HG02885 (cell line): ENCODE measurements around the gene RC3H2.

Experiments used
- ATAC-seq: cut with Tn5 transposase; IDR thresholded peaks from one replicate; pipeline ENCODE4 v1.9.1; 2021; ENCODE audit warnings: mild to moderate bottlenecking; ENCODE audit not compliant: unreplicated experiment, poor library complexity

RC3H2 gene, protein sequence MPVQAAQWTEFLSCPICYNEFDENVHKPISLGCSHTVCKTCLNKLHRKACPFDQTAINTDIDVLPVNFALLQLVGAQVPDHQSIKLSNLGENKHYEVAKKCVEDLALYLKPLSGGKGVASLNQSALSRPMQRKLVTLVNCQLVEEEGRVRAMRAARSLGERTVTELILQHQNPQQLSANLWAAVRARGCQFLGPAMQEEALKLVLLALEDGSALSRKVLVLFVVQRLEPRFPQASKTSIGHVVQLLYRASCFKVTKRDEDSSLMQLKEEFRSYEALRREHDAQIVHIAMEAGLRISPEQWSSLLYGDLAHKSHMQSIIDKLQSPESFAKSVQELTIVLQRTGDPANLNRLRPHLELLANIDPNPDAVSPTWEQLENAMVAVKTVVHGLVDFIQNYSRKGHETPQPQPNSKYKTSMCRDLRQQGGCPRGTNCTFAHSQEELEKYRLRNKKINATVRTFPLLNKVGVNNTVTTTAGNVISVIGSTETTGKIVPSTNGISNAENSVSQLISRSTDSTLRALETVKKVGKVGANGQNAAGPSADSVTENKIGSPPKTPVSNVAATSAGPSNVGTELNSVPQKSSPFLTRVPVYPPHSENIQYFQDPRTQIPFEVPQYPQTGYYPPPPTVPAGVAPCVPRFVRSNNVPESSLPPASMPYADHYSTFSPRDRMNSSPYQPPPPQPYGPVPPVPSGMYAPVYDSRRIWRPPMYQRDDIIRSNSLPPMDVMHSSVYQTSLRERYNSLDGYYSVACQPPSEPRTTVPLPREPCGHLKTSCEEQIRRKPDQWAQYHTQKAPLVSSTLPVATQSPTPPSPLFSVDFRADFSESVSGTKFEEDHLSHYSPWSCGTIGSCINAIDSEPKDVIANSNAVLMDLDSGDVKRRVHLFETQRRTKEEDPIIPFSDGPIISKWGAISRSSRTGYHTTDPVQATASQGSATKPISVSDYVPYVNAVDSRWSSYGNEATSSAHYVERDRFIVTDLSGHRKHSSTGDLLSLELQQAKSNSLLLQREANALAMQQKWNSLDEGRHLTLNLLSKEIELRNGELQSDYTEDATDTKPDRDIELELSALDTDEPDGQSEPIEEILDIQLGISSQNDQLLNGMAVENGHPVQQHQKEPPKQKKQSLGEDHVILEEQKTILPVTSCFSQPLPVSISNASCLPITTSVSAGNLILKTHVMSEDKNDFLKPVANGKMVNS

DNA sequence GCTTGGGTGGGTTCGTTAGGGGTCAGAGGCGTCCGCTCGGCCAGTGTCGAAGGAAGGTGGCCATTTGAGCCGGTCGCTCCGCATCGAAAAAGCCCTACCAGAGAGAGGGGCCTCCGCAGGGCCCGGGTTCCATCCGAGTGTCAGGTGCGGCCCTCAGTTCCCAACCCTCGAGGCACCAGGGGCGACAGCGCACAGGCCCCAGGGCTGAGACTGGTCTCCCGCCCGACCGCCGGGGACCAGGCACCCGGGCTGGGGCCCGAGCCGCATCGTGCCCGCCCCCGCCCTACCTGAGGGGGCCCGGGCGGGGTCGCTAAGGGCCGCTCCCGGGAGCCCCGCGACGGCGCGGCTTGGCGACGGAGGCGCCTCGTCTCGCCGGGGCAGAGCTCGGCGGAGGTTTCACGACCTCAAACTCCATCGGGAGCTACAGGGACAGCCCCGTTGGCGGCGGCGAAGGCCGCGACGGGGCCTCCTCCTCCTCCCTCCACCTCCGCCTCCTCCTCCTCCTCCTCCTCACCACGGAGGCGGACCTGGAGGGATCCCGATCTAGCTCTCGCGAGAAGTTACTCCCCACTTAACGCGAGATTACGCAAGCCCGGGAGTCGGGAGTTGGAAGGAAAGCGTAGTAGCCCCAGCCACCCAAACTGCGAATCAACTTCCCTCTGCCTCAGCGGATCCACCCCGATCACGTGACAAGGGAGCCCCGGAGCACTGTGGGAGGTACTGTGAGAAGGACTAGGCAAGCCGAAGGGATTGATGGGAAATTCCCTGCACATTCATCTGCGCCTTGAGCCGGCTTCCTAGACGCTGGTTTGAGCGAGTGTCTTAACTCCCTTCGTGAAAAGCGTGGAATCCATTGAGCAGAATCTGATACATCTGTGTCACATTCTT is at the start of gene RC3H2:
TSS of gene RC3H2 (minus strand) at position 537 of the 888 bp plus-strand sequence. CDS start 7,850 bp downstream, outside the sequence.
- ATAC-seq: peak; percentile 89

DNA sequence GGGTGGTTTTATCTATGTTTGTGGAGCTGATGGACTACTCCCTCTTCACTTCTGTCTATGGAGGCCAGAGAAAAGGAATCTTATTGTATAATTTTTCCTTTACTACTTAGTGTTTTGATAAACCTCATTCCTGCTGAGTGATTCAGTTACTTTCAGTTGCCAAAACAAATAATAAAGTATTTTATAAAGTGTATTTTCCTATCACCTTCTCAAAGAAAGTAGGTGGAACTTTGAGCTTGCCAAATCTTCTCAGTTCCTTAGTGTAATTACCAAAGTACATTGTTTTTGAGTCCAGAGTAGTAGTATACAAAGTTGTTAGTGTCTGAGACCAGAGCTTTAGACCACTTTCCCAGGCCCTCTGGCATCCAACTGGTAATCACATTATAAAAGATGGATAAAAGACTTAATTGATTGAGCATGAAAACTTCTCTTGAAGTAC is 49.1 kb upstream of the RC3H2 start:
- no peak for ATAC-seq

DNA sequence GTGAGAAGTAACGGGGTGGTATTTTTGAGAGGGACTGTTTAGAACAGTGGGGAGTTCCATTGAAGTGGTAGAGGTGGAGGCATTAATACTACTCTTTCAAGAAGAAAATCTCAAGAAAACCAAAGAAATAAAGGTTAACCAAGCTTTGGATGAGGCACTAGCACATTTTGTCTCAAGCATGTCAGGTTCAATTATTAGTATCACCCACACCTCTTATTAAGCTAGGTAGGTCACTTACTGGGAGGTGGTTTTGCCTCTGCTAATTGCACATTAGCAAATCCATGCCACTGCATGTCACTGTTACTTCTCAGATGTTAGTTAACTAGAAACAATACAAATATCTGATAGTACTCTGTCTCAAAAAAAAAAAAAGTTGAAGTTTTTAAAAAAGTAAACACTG is 45.9 kb upstream of the RC3H2 start:
- no peak for ATAC-seq

DNA sequence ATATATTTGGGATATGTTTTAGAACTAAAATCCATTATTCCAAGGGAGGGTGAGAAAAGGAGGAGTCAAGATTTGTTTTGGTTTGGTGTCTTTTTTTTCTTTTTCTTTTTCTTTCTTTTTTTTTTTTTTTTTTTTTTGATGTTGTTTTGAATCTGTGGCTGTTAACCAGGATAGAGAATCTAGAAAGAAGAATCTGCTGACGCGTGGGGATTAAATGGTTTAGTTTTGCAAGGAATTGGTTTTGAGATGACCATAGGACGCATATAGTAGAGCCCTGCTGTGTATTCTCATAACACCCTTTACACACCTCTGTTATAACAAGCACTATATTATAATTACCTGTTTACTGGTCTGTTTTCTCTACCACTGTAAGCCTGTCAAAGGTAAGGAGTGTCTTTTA is 45.1 kb upstream of the RC3H2 start:
- no peak for ATAC-seq

DNA sequence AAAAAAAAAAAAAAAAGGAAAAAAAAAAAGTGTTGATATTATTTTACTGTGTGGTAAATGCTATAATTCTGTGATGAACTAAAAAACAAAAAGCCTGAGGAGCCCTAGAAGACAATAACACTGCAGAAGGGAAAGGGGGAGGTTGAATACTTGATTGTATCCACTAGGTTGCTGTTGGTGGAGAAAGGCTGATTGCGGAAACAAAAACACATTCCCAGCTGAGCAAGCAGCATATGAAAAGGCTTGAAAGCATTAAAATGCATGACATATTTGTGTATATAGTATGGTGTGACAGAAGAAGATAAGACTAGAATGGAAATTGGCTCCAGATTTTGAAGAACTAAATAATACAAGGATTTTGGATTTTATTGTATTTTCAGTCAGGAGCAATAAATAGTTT is 44.5 kb upstream of the RC3H2 start:
- no peak for ATAC-seq

DNA sequence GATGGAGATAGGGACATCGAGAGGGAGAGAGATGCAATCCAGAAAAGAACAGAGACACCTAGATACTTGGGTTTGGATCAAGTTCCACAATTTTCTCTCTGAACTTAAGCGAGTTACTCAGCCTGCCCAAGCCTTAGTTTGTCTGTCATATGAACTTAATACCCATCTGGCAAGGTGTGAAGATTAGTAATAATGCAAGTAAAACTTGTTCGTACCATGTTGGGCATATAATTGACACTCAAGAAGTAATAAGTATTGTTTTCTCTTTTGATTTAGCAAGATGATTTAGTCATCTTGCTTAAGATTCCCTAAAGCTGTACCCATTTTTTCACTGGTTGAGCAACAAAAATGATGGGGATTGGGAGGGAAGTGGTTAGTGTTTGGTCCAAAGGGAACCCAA is 43.2 kb upstream of the RC3H2 start:
- ATAC-seq: no peak

DNA sequence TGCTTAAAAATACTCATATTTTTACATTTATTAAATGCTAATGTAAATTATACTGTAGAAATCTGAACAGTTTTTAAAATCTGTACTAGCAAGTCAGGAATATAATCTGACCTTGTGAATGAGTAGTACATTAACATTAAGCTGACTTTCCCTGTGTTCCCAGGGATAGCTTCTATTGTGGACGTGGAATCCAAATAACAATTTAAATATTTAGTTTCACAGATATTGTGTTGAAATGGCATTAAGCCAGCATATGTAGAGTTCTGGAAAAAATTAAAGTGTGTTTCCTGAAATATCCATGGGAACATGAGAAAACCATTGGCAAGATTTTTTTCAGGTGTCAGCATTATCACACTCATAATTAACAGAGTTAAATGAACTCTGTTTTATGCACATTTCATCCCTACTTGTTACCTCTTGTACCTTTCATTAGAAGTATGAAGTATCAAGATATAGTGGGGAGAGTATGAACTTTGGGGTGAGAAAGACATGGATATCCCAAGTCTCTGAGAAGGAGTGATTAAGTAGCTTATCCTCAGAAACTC is 41.4 kb upstream of the RC3H2 start:
- ATAC-seq: no peak

DNA sequence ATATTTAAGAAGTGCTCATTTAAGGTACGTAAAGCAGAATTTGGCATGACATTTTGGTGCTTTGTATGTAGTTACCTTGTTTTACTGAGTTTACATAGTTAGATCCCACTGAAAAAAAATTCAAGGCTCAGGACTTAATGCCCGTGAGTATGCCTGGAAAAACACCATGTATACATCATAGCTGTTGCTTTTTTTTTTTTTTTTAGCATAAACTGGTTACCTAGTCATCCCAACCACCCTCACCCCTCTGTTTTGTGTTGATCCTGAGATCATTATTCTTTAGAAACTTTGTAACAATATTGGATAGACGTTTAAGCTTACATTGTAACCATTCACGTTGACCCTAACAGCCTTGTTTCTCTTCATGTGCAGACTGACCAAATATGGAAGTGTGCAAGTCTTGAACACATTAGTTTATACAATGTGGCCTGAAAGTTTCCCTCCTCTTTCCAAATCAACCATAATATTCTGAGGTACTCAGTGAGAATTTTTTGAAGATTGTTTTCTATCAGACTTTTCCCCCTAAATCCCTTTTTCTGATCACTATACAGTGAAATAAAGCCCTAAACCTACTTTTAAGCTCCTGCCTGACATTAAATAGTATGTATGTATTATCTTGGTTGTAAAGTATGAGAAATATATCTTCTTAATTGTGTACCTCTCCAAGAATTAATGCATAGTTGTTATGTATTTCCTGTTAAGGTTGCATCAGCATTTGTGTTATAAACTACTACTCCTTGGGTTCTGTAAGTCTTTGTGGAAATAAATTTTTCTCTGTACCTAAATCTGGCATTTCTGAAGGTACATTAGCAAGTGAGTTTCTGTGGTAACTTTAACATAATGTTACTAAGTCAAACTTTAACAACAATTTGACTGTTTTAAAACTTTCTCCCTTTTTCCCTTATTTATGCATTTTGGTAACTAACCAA is 40.1 kb upstream of the RC3H2 start:
- no peak for ATAC-seq

DNA sequence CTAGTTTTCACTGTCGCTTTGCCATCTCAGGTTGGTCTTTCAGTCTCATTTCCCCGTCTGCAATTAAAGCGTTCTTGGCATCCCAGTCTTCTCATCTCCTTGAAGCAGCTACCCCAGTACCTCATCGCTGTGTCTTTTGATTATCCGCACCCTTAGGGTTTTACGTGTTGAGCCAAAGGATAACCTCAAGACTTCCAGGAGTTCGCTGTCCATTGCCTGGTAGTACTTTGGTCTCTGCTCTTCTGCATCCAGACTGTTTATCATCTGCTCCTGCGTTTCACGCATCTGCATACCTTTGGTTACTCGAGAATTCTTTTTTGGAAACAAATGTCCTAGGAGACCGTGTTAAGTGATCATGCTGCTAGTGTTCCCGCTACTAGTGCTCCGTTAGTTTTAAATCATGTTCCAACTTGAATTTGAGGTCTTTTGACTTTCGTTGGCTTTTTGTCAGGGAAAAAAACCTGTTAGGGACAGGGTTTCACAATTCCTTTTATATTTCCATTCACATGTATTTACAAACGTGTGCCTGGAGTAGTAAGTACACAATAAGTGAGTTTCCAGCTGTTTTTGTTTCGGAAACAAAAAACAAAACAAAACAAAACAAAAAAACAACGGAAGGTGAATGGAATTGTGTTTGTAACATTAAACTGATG is 36.5 kb upstream of the RC3H2 start:
- ATAC-seq: no peak

DNA sequence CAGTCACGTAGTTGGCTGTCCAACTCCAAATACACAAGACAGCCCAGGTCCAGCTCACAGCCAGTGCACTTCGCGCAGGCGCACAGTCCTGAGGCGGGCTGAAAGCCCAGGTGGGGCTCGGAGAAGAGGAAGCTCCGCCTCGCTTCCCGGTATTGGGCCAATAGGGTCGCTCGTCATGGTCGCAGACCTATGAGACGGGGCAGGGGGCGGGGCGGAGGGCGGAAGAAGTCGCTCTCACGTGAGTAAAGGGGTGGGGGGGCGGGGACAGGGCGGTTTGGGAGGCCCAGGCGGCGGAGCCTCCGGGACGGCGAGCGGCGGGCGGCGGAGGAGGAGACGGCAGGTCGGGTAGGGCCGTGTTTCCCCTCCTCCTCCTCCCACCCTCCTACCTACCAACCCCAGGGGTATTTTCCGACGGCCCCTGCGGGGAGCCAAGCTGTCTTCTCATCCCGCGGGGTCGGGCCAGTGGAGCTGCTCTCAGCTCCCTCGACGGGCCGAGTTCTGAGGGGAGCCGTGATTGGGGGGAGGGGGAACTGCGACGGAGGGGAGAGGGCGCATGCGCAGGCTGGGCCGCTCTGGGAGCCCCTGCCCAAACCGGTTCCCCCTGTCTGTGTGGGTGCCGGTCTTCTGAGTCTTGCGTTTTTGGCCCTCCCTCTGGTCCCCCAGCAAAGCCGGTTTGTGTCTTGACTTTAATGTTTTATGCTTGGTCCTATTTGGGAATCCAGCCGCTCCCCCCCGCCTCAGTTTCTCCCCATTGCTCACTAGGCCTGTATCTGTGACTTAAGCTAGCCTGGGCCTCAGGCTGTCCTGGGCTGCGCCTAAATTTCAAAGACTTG is 35.8 kb upstream of the RC3H2 start, which contains the start of gene RABGAP1:
TSS of gene RABGAP1 (plus strand) at position 272 of the 833 bp plus-strand sequence. CDS start 16,040 bp downstream, outside the sequence.
- ATAC-seq: peak; percentile 99

DNA sequence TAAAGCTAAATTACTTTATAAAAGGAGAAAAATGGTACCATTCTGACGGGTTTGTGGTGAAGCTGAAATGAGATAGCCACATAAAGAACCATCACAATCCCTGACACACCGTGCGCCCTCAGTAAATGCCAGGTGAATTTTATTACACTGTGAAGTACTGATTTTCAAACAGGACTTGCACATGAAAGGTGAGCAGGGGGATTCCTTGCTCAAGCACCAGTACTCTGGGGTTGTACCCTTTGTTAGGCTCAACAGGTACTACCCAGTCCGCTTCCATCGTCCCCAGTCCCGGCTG is 35.2 kb upstream of the RC3H2 start:
- ATAC-seq: no peak

DNA sequence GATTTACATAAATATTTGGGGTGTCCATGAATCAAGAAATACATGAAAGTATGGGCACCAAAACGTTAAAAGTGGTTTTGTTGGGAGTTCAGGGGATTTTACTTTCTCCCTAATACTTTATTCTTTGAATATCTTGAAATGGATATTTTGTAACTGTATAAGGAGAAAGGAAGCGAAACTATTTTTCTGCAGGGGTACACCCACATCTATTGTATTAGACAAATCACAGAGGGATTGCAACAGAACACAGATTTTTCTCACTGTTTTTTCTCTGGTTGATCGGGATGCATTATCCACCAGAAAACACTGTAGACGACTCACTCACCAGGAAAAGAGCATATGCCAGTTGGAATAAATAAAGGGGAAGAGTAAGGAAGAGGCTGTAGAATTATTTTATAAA is 34.4 kb upstream of the RC3H2 start:
- no peak for ATAC-seq

DNA sequence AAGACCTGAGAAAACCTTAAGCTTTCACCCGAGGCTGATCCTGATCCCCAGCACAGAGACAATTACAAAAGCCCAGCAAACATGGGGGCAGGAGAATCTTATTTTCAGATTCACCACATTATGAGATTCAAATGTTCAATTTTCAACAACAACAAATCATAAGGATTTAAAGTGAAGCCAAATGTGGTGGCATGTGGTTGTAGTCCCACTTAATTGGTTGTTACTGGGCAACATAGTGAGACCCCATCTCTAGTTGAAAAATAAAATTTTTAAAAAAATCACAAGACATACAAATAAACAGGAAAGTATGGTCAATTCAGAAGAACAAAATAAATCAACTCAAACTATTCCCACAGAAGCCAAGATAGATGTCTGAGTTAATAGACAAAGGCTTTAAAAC is 31.7 kb upstream of the RC3H2 start:
- ATAC-seq: no peak

DNA sequence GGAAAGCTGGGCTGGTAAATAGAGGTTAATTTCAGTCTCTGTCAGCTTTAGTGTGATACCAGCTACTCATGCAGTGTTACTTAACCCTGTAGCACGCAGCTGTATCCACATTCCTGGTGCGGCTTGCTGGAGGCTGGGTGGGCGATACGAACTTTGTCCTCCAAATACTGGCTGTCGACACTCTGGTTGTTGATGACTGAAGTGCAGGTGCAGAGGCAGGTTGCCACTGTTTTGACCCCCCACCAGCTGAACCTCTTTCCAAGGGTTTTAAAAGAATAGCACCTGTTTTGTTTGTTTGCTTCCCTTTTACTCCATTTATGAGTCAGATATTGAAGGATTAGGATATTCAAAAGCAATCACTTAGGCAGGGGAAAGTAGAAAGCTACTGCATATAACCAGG is 31.3 kb upstream of the RC3H2 start:
- no peak for ATAC-seq

DNA sequence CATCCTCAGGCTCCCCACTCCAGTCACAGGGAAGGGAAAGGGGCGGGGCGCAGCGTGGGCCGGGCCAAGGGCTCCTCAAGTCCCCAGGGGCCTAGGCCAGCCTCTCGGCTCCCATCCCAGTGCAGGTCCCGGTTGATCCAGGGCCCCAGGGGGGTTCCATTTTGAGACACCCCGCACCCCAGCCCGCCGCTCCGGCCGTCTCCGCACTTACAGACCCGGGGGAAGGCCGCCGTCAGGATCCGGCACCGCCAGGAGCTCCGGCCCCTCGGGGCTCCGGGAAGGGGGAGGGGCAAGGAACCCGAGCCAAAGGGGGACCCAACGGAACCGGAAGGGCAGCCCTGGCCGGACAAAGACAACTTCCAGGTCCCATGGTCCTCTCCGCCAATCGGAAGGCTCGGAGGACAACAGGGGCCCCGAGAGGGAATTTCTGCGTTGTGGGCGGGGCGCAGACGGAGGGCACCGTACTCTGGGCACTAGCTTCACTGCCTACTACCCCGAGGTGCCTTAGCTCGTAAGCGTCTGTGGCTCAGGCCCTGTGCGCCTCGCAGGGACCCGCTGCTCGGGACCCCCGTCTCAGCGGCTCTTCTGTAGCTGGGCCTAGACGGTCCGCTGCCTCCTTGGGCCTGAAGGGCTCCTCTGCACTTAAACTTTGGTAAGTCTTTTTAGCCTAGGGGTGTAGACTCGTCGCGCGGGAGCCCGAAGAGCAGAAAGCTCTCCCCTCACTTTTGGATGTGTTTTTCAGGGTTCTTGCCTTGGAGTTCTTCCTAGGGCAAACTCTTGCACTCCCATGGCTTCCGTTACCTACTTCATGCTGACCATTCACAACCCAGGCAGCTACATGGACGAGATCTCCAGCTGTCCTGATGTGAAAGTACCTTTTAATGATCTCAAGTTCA is 26.3 kb upstream of the RC3H2 start, which contains the start of gene ZBTB26:
TSS of gene ZBTB26 (minus strand) at position 287 of the 896 bp plus-strand sequence. CDS start 11,578 bp downstream, outside the sequence.
- ATAC-seq: peak; percentile 98
